C4-2B (cell line): ENCODE results near the gene NPC1L1.

Source experiments
- H3K27ac ChIP-seq: fragments of 450-650 bp; 2 replicates; pipeline ENCODE4 v1.5.1; 2017
- ZFX ChIP-seq: fragments of 450-650 bp; IDR thresholded peaks from 2 replicates; pipeline ENCODE4 v1.6.1; 2017
- TF ChIP-seq, protein P1 (sequence below): fragments of 450-650 bp; conservative IDR thresholded peaks from 2 replicates; pipeline ENCODE4 v1.5.1; 2017; ENCODE audit warnings: mild to moderate bottlenecking

Gene NPC1L1

DNA sequence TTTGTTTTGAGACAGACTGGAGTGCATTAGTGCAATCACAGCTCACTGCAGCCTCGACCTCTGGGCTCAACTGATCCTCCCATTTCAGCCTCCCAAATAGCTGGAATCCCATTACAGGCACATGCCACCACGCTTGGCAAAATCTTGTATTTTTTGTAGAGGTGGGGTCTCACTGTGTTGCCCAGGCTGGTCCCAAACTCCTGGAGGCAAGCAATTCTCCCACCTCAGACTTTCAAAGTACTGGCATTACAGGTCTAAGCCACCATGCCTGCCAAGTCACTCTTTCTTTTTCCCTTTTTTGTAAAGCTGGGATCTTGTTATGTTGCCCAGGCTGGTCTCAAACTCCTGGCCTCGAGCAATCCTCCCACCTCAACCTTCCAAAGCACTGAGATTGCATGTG lies 8.3 kb upstream of the NPC1L1 start:
- TF ChIP-seq, protein P1, sequence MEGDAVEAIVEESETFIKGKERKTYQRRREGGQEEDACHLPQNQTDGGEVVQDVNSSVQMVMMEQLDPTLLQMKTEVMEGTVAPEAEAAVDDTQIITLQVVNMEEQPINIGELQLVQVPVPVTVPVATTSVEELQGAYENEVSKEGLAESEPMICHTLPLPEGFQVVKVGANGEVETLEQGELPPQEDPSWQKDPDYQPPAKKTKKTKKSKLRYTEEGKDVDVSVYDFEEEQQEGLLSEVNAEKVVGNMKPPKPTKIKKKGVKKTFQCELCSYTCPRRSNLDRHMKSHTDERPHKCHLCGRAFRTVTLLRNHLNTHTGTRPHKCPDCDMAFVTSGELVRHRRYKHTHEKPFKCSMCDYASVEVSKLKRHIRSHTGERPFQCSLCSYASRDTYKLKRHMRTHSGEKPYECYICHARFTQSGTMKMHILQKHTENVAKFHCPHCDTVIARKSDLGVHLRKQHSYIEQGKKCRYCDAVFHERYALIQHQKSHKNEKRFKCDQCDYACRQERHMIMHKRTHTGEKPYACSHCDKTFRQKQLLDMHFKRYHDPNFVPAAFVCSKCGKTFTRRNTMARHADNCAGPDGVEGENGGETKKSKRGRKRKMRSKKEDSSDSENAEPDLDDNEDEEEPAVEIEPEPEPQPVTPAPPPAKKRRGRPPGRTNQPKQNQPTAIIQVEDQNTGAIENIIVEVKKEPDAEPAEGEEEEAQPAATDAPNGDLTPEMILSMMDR = no peak
- TF ChIP-seq ZFX = no peak

DNA sequence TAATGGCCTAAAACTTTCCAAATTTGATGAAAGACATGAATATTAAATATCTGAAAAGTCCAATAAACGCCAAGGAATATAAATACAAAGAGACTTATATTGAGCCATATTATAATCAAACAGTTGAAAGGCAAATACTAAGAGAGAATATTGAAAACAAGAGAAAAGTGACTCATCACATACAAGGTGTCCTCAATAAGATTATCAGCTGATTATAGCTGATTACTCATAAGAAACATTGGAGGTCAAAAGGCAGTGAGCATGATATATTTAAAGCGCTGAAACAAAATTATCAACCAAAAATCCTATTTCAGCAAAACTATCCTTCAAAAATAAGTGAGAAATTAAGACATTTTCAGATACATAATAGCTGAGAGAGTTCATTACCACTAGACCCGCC lies 7.8 kb upstream of the NPC1L1 start:
- TF ChIP-seq, protein P1 = no peak
- TF ChIP-seq ZFX = no peak
- no peak overlapping the region for H3K27ac ChIP-seq

More for the DNA sequence above, 8.3 kb upstream of the NPC1L1 start:
- H3K27ac ChIP-seq = no peak overlapping the region

DNA sequence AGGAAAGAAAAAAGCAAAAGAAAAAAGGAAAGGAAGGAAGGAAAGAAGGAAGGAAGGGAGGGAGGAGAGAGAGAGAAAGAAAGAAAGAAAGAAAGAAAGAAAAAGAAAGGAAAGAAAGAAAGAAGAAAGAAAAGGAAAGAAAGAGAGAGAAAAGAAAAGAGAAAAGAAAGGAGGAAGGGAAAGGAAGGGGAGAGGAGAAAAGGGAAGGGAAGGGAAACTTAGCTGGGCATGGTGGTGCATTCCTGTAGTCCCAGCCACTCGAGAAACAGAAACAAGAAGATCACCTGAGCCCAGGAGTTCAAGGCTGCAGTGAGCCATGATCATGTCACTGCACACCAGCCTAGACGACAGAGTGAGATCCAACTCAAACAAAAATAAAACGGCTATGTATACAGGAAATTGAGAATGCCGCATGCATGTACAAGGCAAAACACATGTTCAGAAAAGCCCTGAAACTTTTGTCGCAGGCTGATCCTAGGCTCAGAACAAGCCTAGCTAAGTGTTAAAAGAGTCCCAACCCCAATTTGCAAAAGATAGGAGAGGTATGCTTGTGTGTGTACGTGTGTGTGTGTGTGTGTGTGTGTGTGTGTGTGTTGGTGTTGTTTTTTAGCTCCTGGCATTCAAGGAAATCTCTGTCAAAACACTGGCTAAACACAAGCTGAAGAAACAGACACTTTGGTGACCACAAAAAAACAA lies 6.6 kb upstream of the NPC1L1 start:
- TF ChIP-seq, protein P1 = no peak
- TF ChIP-seq ZFX = no peak
- H3K27ac ChIP-seq = peak overlapping the region; percentile 40; the same call in 1 of the 2 replicates

DNA sequence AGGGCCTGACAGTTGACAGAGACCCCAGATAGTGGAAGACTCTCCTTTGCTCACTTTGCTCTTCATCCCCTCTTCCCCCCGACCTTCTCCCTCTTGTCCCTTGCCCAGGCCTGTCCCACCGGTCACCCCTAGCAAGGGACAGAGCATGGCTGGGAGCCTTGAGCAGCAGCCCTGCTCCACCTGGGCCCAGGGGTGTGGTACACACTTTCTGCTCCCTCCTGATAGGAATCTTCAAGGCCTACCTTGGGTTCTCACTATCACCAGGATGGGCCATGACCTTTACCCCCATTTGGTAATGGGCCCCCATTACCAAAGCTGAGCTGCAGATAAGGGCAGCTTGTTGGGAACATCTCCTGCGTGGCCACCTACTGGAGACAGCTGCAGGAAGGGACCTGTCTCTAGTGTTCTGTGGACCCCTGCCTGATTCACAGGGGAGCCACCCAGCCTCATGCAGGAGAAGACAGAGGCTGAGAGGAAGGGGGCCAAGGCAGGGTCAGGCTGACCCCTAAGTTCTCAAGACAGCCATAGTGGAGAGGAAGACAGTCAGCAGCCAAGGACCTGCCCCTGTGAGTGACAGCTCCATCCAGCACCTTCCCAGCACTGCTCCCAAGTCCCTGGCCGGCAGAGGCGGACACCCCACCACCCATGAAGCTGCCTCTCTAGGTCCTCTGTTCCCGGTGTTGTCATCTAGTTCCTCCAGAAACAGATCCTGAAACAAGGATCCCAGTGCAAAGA lies 913 bp upstream of the NPC1L1 start:
- H3K27ac ChIP-seq = no peak overlapping the region
- TF ChIP-seq ZFX = no peak
- TF ChIP-seq, protein P1 = no peak

- H3K27ac ChIP-seq = no peak overlapping the region
- TF ChIP-seq, protein P1 = no peak
- TF ChIP-seq ZFX = no peak
These were observed 520 bp downstream of the NPC1L1 start for GRCh38 chr7:44540592-44541027.

- no peak overlapping the region for H3K27ac ChIP-seq
- TF ChIP-seq, protein P1 = no peak
- TF ChIP-seq ZFX = no peak
These were observed 1.2 kb downstream of the NPC1L1 start for GRCh38 chr7:44539669-44540506.
